Measurements from ENCODE around the gene METAP2. TPM values are rescaled to one million over a fixed set of nuclear protein-coding genes. Genes with fewer than 3 reads are reported as not detected.

Gene METAP2
- total RNA-seq, 1 experiment from 2014 or later = 127 TPM

DNA sequence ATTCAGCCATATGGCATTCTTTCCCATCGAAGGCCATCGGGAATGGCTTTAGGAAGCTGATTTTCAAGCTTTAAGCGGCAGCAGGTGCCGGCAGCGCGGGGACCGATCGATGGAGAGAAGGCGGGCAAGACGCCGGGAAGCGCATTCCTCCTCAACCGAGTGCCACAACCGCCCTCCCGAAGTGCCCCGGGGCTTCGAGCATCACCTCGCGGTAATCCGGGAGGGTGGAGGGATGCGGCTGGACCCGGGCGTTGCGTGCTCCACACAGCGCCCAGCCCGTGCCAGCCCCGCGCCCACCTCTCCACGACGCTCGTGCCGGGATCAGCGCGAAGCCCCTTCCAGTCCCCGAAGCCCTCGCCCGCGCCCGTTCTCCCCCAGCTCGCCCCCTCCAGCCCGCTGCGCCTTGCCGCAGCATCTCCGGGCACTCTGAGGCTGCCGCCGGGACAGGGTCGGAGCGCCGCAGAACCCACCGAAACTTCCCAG lies 74.1 kb downstream of the METAP2 start:
- Histone ChIP-seq H3K27ac (ENCODE audit: low read depth, low read length) (no peak overlapping the region), H3K9ac (ENCODE audit: low read length) (no peak overlapping the region), H4K20me1 (ENCODE audit: insufficient read depth) (no peaks in the 10 kb centered on the region), H2AFZ (ENCODE audit: low read depth, low read length, poor library complexity, severe bottlenecking) (no peak overlapping the region), H3K9me2 (ENCODE audit: insufficient read depth) (no peaks in the 10 kb centered on the region), H3K27me3 (ENCODE audit: insufficient read depth, low read length) (no peaks in the 10 kb centered on the region), H3K4me1 (ENCODE audit: control insufficient read depth in 1 of 2, insufficient read depth in 2 of 2, low read length in 2 of 2) (no peaks in the 10 kb centered on the region), H3K79me2 (ENCODE audit: insufficient read depth, low read length) (no peaks in the 10 kb centered on the region), H3K4me3 (replicated peaks in 1 of 2; ENCODE audit: low read depth in 1 of 2, low read length in 2 of 2) (no peak overlapping the region), H3K4me2 (ENCODE audit: low read length) (no peak overlapping the region), H3K9me3 (ENCODE audit: control insufficient read depth in 1 of 2, insufficient read depth in 1 of 2, low read depth in 1 of 2, low read length in 2 of 2) (no peaks in the 10 kb centered on the region; a peak in 2 of 4 replicates), H3K36me3 (ENCODE audit: control insufficient read depth in 1 of 2, insufficient read depth in 2 of 2, low read length in 2 of 2) (no peaks in the 10 kb centered on the region)
- CTCF ChIA-PET = no interaction called here
- BruUV-seq (replicated peaks) = no TSS peak
- intact Hi-C loops (cut with micrococcal nuclease) = no loop called here
- POLR2A ChIA-PET = no interaction called here
- no peak for TF ChIP-seq EGR1 (IDR thresholded peaks at IDR 0.05; ENCODE audit: low read depth)
- no peak for TF ChIP-seq CBX3 (IDR thresholded peaks at IDR 0.05; ENCODE audit: low read depth)
- RAD21 ChIA-PET (ENCODE audit: low non-redundant PET in 1 of 2, low total read pairs in 2 of 2, uncharacterized antibody in 2 of 2, unreplicated experiment in 2 of 2) = no interaction called here
- ATAC-seq (no peak), DNase-seq (ENCODE audit: low read depth, low spot score) (no peak)

- Histone ChIP-seq H3K9me2 (ENCODE audit: insufficient read depth) (no peaks in the 10 kb centered on the region), H3K4me2 (ENCODE audit: low read length) (no peak overlapping the region), H3K27me3 (ENCODE audit: insufficient read depth, low read length) (no peaks in the 10 kb centered on the region), H3K9ac (ENCODE audit: low read length) (no peak overlapping the region), H3K4me1 (ENCODE audit: control insufficient read depth in 1 of 2, insufficient read depth in 2 of 2, low read length in 2 of 2) (no peaks in the 10 kb centered on the region), H3K36me3 (ENCODE audit: control insufficient read depth in 1 of 2, insufficient read depth in 2 of 2, low read length in 2 of 2) (no peaks in the 10 kb centered on the region), H4K20me1 (ENCODE audit: insufficient read depth) (no peaks in the 10 kb centered on the region), H3K9me3 (ENCODE audit: control insufficient read depth in 1 of 2, insufficient read depth in 1 of 2, low read depth in 1 of 2, low read length in 2 of 2) (no peaks in the 10 kb centered on the region; a peak in 2 of 4 replicates), H2AFZ (ENCODE audit: low read depth, low read length, poor library complexity, severe bottlenecking) (no peak overlapping the region), H3K79me2 (ENCODE audit: insufficient read depth, low read length) (no peaks in the 10 kb centered on the region), H3K4me3 (replicated peaks in 1 of 2; ENCODE audit: low read depth in 1 of 2, low read length in 2 of 2) (no peak overlapping the region), H3K27ac (ENCODE audit: low read depth, low read length) (no peak overlapping the region)
- ChIA-PET CTCF (no interaction called here), RAD21 (ENCODE audit: low non-redundant PET in 1 of 2, low total read pairs in 2 of 2, uncharacterized antibody in 2 of 2, unreplicated experiment in 2 of 2) (no interaction called here), POLR2A (no interaction called here)
- intact Hi-C loops (cut with micrococcal nuclease) = no loop called here
- no peak for ATAC-seq
- no peak for DNase-seq (ENCODE audit: low read depth, low spot score)
- no TSS peak for BruUV-seq (replicated peaks)
- TF ChIP-seq RAD21 (IDR thresholded peaks at IDR 0.05; ENCODE audit: low read depth) (no peak), SP1 (IDR thresholded peaks at IDR 0.05; ENCODE audit: low read depth) (no peak), YY1 (IDR thresholded peaks at IDR 0.05; ENCODE audit: extremely low read depth, insufficient replicate concordance, low read depth, low read length) (no peak), EZH2 (IDR thresholded peaks at IDR 0.05) (no peak), TCF7L2 (IDR thresholded peaks at IDR 0.05; ENCODE audit: borderline replicate concordance, extremely low read depth, insufficient read depth, insufficient read length) (no peak), EGR1 (IDR thresholded peaks at IDR 0.05; ENCODE audit: low read depth) (no peak), ZNF274 (IDR thresholded peaks at IDR 0.05; ENCODE audit: low read depth, low read length) (no peak), POLR2AphosphoS5 (IDR thresholded peaks at IDR 0.05; ENCODE audit: low read depth, low read length) (no peak), CEBPB (IDR thresholded peaks at IDR 0.05; ENCODE audit: low read depth) (no peak), CBX3 (IDR thresholded peaks at IDR 0.05; ENCODE audit: low read depth) (no peak), SIN3A (IDR thresholded peaks at IDR 0.05; ENCODE audit: low read depth) (no peak), CTCF (IDR thresholded peaks at IDR 0.05 in 2 of 3, conservative IDR thresholded peaks at IDR 0.05 in 1 of 3; ENCODE audit: borderline replicate concordance in 1 of 3, insufficient read depth in 1 of 3, low read depth in 2 of 3, low read length in 2 of 3) (no peak), JUND (IDR thresholded peaks at IDR 0.05) (no peak), ELF1 (IDR thresholded peaks at IDR 0.05; ENCODE audit: borderline replicate concordance, low read depth) (no peak)
- TF ChIP-seq, protein P1, sequence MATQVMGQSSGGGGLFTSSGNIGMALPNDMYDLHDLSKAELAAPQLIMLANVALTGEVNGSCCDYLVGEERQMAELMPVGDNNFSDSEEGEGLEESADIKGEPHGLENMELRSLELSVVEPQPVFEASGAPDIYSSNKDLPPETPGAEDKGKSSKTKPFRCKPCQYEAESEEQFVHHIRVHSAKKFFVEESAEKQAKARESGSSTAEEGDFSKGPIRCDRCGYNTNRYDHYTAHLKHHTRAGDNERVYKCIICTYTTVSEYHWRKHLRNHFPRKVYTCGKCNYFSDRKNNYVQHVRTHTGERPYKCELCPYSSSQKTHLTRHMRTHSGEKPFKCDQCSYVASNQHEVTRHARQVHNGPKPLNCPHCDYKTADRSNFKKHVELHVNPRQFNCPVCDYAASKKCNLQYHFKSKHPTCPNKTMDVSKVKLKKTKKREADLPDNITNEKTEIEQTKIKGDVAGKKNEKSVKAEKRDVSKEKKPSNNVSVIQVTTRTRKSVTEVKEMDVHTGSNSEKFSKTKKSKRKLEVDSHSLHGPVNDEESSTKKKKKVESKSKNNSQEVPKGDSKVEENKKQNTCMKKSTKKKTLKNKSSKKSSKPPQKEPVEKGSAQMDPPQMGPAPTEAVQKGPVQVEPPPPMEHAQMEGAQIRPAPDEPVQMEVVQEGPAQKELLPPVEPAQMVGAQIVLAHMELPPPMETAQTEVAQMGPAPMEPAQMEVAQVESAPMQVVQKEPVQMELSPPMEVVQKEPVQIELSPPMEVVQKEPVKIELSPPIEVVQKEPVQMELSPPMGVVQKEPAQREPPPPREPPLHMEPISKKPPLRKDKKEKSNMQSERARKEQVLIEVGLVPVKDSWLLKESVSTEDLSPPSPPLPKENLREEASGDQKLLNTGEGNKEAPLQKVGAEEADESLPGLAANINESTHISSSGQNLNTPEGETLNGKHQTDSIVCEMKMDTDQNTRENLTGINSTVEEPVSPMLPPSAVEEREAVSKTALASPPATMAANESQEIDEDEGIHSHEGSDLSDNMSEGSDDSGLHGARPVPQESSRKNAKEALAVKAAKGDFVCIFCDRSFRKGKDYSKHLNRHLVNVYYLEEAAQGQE (IDR thresholded peaks at IDR 0.05; ENCODE audit: low read depth) = no peak
These were observed 74.8 kb downstream of the METAP2 start for GRCh38 chr12:95548539-95549391.

All from HCT116 (cell line).